ENCODE measurements around the gene TMC1. TPM values are rescaled to one million over a fixed set of nuclear protein-coding genes. Genes with fewer than 3 reads are reported as not detected.

TMC1 gene
- total RNA-seq, 1 experiment from 2014 or later = 5.5 TPM

DNA sequence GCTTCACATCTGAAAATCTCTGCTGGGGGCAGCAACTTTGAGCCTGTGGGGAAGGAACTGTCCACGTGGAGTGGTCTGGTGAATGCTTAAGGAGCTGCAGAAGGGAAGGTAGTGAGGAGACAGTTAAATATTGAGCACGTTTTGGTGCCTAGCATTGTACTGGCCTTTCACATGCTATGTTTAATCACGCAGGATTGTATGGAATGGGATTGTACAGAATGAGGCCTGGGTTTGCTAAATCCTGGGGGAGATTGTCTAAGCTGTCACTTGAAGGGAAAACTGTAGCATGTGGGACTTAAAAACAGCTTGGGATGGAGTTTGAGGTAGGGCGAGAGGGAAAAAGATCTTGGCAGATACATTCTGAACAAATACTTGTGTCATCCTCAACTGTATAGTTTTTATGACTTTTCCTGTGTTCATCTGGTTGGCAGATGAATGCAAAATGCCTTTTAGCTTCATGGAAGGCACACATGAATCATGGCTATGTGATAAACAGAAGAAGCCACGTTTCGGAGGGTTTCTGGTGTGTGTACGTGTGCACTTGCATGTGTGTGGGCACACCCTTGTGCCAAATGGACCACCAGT, 106.6 kb downstream of the TMC1 start:
- no peaks in the 10 kb centered on the region for H4K20me1 ChIP-seq (ENCODE audit: insufficient read depth)
- no peaks in the 10 kb centered on the region for H3K79me2 ChIP-seq (ENCODE audit: low read depth)
- H3K4me2 ChIP-seq = no peak overlapping the region
- TF ChIP-seq, protein P1, sequence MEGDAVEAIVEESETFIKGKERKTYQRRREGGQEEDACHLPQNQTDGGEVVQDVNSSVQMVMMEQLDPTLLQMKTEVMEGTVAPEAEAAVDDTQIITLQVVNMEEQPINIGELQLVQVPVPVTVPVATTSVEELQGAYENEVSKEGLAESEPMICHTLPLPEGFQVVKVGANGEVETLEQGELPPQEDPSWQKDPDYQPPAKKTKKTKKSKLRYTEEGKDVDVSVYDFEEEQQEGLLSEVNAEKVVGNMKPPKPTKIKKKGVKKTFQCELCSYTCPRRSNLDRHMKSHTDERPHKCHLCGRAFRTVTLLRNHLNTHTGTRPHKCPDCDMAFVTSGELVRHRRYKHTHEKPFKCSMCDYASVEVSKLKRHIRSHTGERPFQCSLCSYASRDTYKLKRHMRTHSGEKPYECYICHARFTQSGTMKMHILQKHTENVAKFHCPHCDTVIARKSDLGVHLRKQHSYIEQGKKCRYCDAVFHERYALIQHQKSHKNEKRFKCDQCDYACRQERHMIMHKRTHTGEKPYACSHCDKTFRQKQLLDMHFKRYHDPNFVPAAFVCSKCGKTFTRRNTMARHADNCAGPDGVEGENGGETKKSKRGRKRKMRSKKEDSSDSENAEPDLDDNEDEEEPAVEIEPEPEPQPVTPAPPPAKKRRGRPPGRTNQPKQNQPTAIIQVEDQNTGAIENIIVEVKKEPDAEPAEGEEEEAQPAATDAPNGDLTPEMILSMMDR (conservative IDR thresholded peaks at IDR 0.05) = no peak
- no peak for TF ChIP-seq EZH2 (IDR thresholded peaks at IDR 0.05; ENCODE audit: low read depth)
- intact Hi-C loops (cut with micrococcal nuclease; ENCODE audit: unreplicated experiment) = no loop called here
- H2AFZ ChIP-seq = no peak overlapping the region
- no peak for DNase-seq
- BruUV-seq (replicated peaks) = no TSS peak
- no peaks in the 10 kb centered on the region for H3F3A ChIP-seq (ENCODE audit: insufficient read depth, low read depth)
- ChIA-PET CTCF (no interaction called here), POLR2A (ENCODE audit: unreplicated experiment) (interaction anchor here (0.5 kb wide), 1 partner anchor 275 kb away, joined by 8 read pairs; no protein-coding TSS in a partner anchor)
- no peaks in the 10 kb centered on the region for H3K9me2 ChIP-seq (ENCODE audit: insufficient read depth)
- H3K36me3 ChIP-seq (ENCODE audit: low read depth) = no peaks in the 10 kb centered on the region
- 0 out of 2 replicates have a peak, but pooled peaks cover under 1% of the 10 kb centered on the region for H3K9me3 ChIP-seq (ENCODE audit: insufficient read depth, low read depth)
- H3K4me1 ChIP-seq (replicated peaks; ENCODE audit: insufficient read depth) = no peaks in the 10 kb centered on the region
- no peaks in the 10 kb centered on the region for H3K27me3 ChIP-seq (ENCODE audit: insufficient read depth, low read depth)
- no peak overlapping the region for H3K27ac ChIP-seq
- no peak overlapping the region for H3K4me3 ChIP-seq

DNA sequence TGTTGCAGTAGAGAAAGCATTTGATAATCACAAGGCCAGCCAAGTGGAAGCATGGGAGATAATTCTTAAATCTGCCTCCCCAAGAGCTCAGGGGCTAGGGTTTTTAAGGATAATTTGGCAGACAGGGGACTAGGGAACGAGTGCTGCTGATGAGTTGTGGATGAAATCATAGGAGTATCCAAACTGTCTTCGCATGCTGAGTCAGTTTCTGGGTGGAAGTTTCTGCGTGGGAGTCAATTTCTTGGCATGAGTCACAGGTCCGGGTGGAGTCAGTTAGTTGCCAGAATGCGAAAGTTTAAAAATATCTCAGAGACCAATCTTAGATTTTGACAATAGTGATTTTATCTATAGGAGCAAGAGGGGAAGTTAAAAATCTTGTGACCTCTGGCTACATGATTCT, 112.6 kb downstream of the TMC1 start:
- no peak for DNase-seq

DNA sequence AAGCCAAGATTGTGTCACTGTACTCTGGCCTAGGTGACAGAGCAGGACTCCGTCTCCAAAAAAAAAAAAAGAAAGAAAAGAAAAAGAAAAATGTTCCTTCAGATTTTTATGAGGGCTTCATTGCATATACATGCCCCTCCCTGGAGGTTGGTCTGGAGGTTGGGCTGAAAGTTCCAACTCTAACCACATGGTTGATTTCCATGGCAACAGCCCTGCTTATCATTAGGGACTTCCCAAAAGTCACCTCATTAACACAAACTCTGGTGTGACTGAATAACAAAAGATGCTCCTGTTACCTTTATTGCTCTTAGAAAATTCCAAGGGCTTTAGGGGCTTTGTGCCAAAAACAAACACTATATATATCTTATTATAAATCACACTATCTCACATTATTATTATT, 113.8 kb downstream of the TMC1 start:
- Histone ChIP-seq H2AFZ (no peak overlapping the region), H3K9me2 (ENCODE audit: insufficient read depth) (no peaks in the 10 kb centered on the region), H3F3A (ENCODE audit: insufficient read depth, low read depth) (no peaks in the 10 kb centered on the region), H4K20me1 (ENCODE audit: insufficient read depth) (no peaks in the 10 kb centered on the region), H3K27ac (no peak overlapping the region), H3K4me3 (no peak overlapping the region), H3K79me2 (ENCODE audit: low read depth) (no peaks in the 10 kb centered on the region), H3K27me3 (ENCODE audit: insufficient read depth, low read depth) (no peaks in the 10 kb centered on the region), H3K9me3 (ENCODE audit: insufficient read depth, low read depth) (peaks cover 16% of the 10 kb centered on the region), H3K4me1 (replicated peaks; ENCODE audit: insufficient read depth) (no peaks in the 10 kb centered on the region), H3K4me2 (no peak overlapping the region), H3K36me3 (ENCODE audit: low read depth) (no peaks in the 10 kb centered on the region)
- DNase-seq = no peak
- POLR2A ChIA-PET (ENCODE audit: unreplicated experiment) = no interaction called here
- no peak for TF ChIP-seq EZH2 (IDR thresholded peaks at IDR 0.05; ENCODE audit: low read depth)
- TF ChIP-seq, protein P1 (conservative IDR thresholded peaks at IDR 0.05) = no peak
- BruUV-seq (replicated peaks) = no TSS peak
- intact Hi-C loops (cut with micrococcal nuclease; ENCODE audit: unreplicated experiment) = no loop called here
- CTCF ChIA-PET = interaction anchor here (0.5 kb wide), 1 partner anchor 361 kb away, joined by 5 read pairs; no protein-coding TSS in a partner anchor

More for the DNA sequence above, 112.6 kb downstream of the TMC1 start:
- Histone ChIP-seq H3K4me3 (no peak overlapping the region), H3K27ac (no peak overlapping the region), H3F3A (ENCODE audit: insufficient read depth, low read depth) (no peaks in the 10 kb centered on the region), H4K20me1 (ENCODE audit: insufficient read depth) (no peaks in the 10 kb centered on the region), H2AFZ (no peak overlapping the region), H3K27me3 (ENCODE audit: insufficient read depth, low read depth) (no peaks in the 10 kb centered on the region), H3K4me1 (replicated peaks; ENCODE audit: insufficient read depth) (no peaks in the 10 kb centered on the region), H3K36me3 (ENCODE audit: low read depth) (no peaks in the 10 kb centered on the region), H3K4me2 (no peak overlapping the region), H3K79me2 (ENCODE audit: low read depth) (no peaks in the 10 kb centered on the region), H3K9me2 (ENCODE audit: insufficient read depth) (no peaks in the 10 kb centered on the region), H3K9me3 (ENCODE audit: insufficient read depth, low read depth) (peaks cover 16% of the 10 kb centered on the region)
- no peak for TF ChIP-seq EZH2 (IDR thresholded peaks at IDR 0.05; ENCODE audit: low read depth)
- TF ChIP-seq, protein P1 (conservative IDR thresholded peaks at IDR 0.05) = no peak
- ChIA-PET POLR2A (ENCODE audit: unreplicated experiment) (no interaction called here), CTCF (no interaction called here)
- BruUV-seq (replicated peaks) = no TSS peak
- intact Hi-C loops (cut with micrococcal nuclease; ENCODE audit: unreplicated experiment) = no loop called here

Data from PC-9 (cell line).